Stimulated activated effector memory CD8-positive, alpha-beta T cell treated with anti-CD3 and anti-CD28 coated beads, Interleukin-12 subunit alpha, Interleukin-12 subunit beta, amount 100 ng/mL, for 72 hours (primary cell): ENCODE results near the gene SIPA1.
"Not testable (repeated sequence)": the region's sequence is repeated elsewhere in the genome, so short reads cannot be mapped to it uniquely, and the experiment has no call there.

ENCODE experiments used
- ATAC-seq: fragments of 150-1000 bp; cut with Tn5 transposase; 2 replicates; pipeline ENCODE4 v1.10.0; 2021
- DNase-seq, 2 donors: peaks; one replicate each; pipeline ENCODE4 v3.0.0; 2021 to 2022; ENCODE audit warnings: low spot score in 2 of 2
- H3K27ac Mint-ChIP-seq: one replicate; pipeline ENCODE4 v1.8.0; 2022; ENCODE audit warnings: mild to moderate bottlenecking, mixed read lengths
- H3K36me3 Mint-ChIP-seq: one replicate; pipeline ENCODE4 v1.8.0; 2022; ENCODE audit warnings: mild to moderate bottlenecking, mixed read lengths
- H3K4me1 Mint-ChIP-seq: one replicate; pipeline ENCODE4 v1.8.0; 2022; ENCODE audit warnings: mixed read lengths
- H3K4me3 Mint-ChIP-seq: one replicate; pipeline ENCODE4 v1.8.0; 2022; ENCODE audit warnings: mild to moderate bottlenecking, mixed read lengths
- H3K9me3 Mint-ChIP-seq: one replicate; pipeline ENCODE4 v1.8.0; 2022; ENCODE audit warnings: mixed read lengths

SIPA1 gene

GRCh38 chr11:65672982-65673381, 35.1 kb downstream of the SIPA1 start:
- H3K27ac Mint-ChIP-seq, result no peak overlapping the region
- ATAC-seq (no peak), DNase-seq (no peak)
- no peaks in the 10 kb centered on the region for H3K36me3 Mint-ChIP-seq
- no peaks in the 10 kb centered on the region for H3K4me1 Mint-ChIP-seq
- H3K4me3 Mint-ChIP-seq, result no peak overlapping the region
- H3K9me3 Mint-ChIP-seq, result no peaks in the 10 kb centered on the region

- DNase-seq, result no peak
- Mint-ChIP-seq H3K9me3 (no peaks in the 10 kb centered on the region), H3K36me3 (no peaks in the 10 kb centered on the region), H3K27ac (no peak overlapping the region), H3K4me3 (no peak overlapping the region), H3K4me1 (no peaks in the 10 kb centered on the region)
- ATAC-seq, result no peak
Observed at GRCh38 chr11:65680192-65680743, 42.4 kb downstream of the SIPA1 start.

- not testable (repeated sequence) for H3K36me3 Mint-ChIP-seq, DNase-seq, H3K4me1 Mint-ChIP-seq, ATAC-seq, H3K27ac Mint-ChIP-seq, H3K4me3 Mint-ChIP-seq, H3K9me3 Mint-ChIP-seq
Observed at GRCh38 chr11:65683480-65683879, 45.6 kb downstream of the SIPA1 start.

- DNase-seq (no peak), ATAC-seq (no peak)
- Mint-ChIP-seq H3K36me3 (no peaks in the 10 kb centered on the region), H3K4me1 (no peaks in the 10 kb centered on the region), H3K27ac (no peak overlapping the region), H3K9me3 (no peaks in the 10 kb centered on the region), H3K4me3 (no peak overlapping the region)
Observed at GRCh38 chr11:65685981-65686380, 48.1 kb downstream of the SIPA1 start.

- not testable (repeated sequence) for H3K4me3 Mint-ChIP-seq, DNase-seq, H3K4me1 Mint-ChIP-seq, H3K36me3 Mint-ChIP-seq, ATAC-seq, H3K9me3 Mint-ChIP-seq, H3K27ac Mint-ChIP-seq
Observed at GRCh38 chr11:65691847-65692246, 53.9 kb downstream of the SIPA1 start.

- Mint-ChIP-seq H3K4me1 (no peaks in the 10 kb centered on the region), H3K9me3 (no peaks in the 10 kb centered on the region), H3K4me3 (no peak overlapping the region)
Observed at GRCh38 chr11:65692367-65692766, 54.5 kb downstream of the SIPA1 start.

GRCh38 chr11:65695459-65696241, 57.7 kb downstream of the SIPA1 start:
- Mint-ChIP-seq H3K9me3 (no peaks in the 10 kb centered on the region), H3K36me3 (no peaks in the 10 kb centered on the region), H3K4me3 (no peak overlapping the region), H3K27ac (no peak overlapping the region), H3K4me1 (no peaks in the 10 kb centered on the region)
- ATAC-seq (no peak), DNase-seq (no peak)

More at GRCh38 chr11:65692367-65692766, 54.5 kb downstream of the SIPA1 start:
- Mint-ChIP-seq H3K36me3 (no peaks in the 10 kb centered on the region), H3K27ac (no peak overlapping the region)
- ATAC-seq (no peak), DNase-seq (no peak)

- ATAC-seq, result no peak
- no peak overlapping the region for H3K4me3 Mint-ChIP-seq
Observed at GRCh38 chr11:65696802-65697552, 59.1 kb downstream of the SIPA1 start.

GRCh38 chr11:65698205-65698604, 60.3 kb downstream of the SIPA1 start:
- no peak for ATAC-seq
- Mint-ChIP-seq H3K9me3 (no peaks in the 10 kb centered on the region), H3K36me3 (no peaks in the 10 kb centered on the region), H3K4me3 (no peak overlapping the region), H3K27ac (no peak overlapping the region), H3K4me1 (no peaks in the 10 kb centered on the region)
- no peak for DNase-seq

More at GRCh38 chr11:65696802-65697552, 59.1 kb downstream of the SIPA1 start:
- Mint-ChIP-seq H3K27ac (no peak overlapping the region), H3K9me3 (no peaks in the 10 kb centered on the region), H3K4me1 (no peaks in the 10 kb centered on the region), H3K36me3 (no peaks in the 10 kb centered on the region)
- no peak for DNase-seq

- no peak for ATAC-seq
- DNase-seq, result no peak
- H3K4me3 Mint-ChIP-seq, result no peak overlapping the region
Observed at GRCh38 chr11:65699306-65699705, 61.4 kb downstream of the SIPA1 start.

GRCh38 chr11:65700399-65700798, 62.5 kb downstream of the SIPA1 start:
- Mint-ChIP-seq H3K4me1 (no peaks in the 10 kb centered on the region), H3K36me3 (no peaks in the 10 kb centered on the region), H3K27ac (no peak overlapping the region), H3K9me3 (no peaks in the 10 kb centered on the region), H3K4me3 (no peak overlapping the region)
- DNase-seq (no peak), ATAC-seq (no peak)

More at GRCh38 chr11:65699306-65699705, 61.4 kb downstream of the SIPA1 start:
- Mint-ChIP-seq H3K9me3 (no peaks in the 10 kb centered on the region), H3K36me3 (no peaks in the 10 kb centered on the region), H3K4me1 (no peaks in the 10 kb centered on the region), H3K27ac (no peak overlapping the region)
